Measurements from ENCODE around the gene KLHL40. TPM values are rescaled to one million over a fixed set of nuclear protein-coding genes. Genes with fewer than 3 reads are reported as not detected.

The KLHL40 gene
- total and polyA plus RNA-seq, 9 of the 15 experiments (the other 6 are each of a cell fraction or from before 2014, with no cell fraction given) = not detected

DNA sequence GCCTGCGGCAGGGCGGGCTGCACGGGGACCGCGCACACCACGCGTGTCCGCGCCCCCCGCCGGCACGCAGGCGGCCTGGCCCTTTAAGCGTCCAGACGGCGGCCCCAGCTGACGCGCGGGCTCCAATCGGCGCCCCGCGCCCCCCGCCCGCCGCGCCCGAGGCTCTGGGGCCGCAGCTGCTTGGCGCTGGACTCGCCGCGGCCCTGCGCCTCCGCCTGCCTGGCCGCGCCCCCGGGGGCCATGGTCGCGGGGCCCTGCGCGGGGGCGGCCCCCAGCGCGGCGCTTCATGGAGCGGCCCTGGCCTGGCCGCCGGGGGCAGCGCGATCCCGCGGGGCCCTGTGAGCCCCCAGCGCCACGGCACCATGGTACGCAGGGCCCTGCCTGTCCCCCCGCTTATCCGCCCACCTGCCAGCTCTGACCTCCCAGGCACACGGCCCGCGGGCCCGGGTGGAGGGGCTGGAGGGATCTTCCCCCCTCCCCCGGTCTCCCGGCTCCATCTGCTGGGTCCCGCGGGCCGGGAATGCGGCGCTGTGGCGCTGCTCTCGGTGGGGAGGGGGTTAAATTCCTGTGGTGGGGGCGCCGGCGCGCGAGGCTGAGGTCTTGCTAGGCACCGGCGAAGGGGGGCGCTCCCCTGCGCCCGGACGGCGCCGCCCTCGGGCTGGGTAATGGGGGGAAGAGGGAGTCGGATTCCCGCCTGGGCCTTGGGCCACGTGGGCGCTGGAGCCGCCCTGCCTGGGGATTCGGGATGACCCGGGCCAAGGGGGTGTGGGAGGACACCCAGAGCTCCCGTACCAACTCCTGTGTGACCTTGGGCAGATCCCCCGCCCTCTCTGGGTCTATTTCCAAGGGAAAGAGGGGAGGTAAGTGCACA is 30.8 kb upstream of the KLHL40 start (continued):
- TF ChIP-seq, protein P1, sequence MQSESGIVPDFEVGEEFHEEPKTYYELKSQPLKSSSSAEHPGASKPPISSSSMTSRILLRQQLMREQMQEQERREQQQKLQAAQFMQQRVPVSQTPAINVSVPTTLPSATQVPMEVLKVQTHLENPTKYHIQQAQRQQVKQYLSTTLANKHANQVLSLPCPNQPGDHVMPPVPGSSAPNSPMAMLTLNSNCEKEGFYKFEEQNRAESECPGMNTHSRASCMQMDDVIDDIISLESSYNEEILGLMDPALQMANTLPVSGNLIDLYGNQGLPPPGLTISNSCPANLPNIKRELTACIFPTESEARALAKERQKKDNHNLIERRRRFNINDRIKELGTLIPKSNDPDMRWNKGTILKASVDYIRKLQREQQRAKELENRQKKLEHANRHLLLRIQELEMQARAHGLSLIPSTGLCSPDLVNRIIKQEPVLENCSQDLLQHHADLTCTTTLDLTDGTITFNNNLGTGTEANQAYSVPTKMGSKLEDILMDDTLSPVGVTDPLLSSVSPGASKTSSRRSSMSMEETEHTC (IDR thresholded peaks at IDR 0.05) = no peak
- TF ChIP-seq GABPB1 (CRISPR knock-in tag; IDR thresholded peaks at IDR 0.05) = peak; percentile 50; the same call in 1 of the 2 replicates
- TF ChIP-seq STAT5B (CRISPR knock-in tag; IDR thresholded peaks at IDR 0.05) = no peak
- TF ChIP-seq SLC30A9 (CRISPR knock-in tag; IDR thresholded peaks at IDR 0.05) = no peak
- TF ChIP-seq ZNF274 (IDR thresholded peaks at IDR 0.05; ENCODE audit: borderline replicate concordance, low read depth, low read length) = no peak
- TF ChIP-seq, protein P2, sequence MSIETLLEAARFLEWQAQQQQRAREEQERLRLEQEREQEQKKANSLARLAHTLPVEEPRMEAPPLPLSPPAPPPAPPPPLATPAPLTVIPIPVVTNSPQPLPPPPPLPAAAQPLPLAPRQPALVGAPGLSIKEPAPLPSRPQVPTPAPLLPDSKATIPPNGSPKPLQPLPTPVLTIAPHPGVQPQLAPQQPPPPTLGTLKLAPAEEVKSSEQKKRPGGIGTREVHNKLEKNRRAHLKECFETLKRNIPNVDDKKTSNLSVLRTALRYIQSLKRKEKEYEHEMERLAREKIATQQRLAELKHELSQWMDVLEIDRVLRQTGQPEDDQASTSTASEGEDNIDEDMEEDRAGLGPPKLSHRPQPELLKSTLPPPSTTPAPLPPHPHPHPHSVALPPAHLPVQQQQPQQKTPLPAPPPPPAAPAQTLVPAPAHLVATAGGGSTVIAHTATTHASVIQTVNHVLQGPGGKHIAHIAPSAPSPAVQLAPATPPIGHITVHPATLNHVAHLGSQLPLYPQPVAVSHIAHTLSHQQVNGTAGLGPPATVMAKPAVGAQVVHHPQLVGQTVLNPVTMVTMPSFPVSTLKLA (conservative IDR thresholded peaks at IDR 0.05) = peak in 1 of 2 experiments; percentile 70; a peak in 3 of 4 replicates
- TF ChIP-seq CHD1 (IDR thresholded peaks at IDR 0.05; ENCODE audit: low read length) = no peak
- TF ChIP-seq CC2D1A (IDR thresholded peaks at IDR 0.05) = no peak
- TF ChIP-seq SIN3B (IDR thresholded peaks at IDR 0.05; ENCODE audit: low read depth) = 0 out of 2 replicates have a peak, but pooled peaks have one; percentile 28
- TF ChIP-seq, protein P3, sequence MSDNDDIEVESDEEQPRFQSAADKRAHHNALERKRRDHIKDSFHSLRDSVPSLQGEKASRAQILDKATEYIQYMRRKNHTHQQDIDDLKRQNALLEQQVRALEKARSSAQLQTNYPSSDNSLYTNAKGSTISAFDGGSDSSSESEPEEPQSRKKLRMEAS (CRISPR knock-in tag; IDR thresholded peaks at IDR 0.05) = peak; percentile 81
- no peak for TF ChIP-seq SRSF3 (IDR thresholded peaks at IDR 0.05; ENCODE audit: insufficient read depth, low read length)
- TF ChIP-seq TSC22D4 (tag; IDR thresholded peaks at IDR 0.05) = no peak
- 0 out of 2 replicates have a peak, but pooled peaks have one; percentile 14 for TF ChIP-seq ZKSCAN1 (IDR thresholded peaks at IDR 0.05; ENCODE audit: low read depth, low read length)
- TF ChIP-seq, protein P4, sequence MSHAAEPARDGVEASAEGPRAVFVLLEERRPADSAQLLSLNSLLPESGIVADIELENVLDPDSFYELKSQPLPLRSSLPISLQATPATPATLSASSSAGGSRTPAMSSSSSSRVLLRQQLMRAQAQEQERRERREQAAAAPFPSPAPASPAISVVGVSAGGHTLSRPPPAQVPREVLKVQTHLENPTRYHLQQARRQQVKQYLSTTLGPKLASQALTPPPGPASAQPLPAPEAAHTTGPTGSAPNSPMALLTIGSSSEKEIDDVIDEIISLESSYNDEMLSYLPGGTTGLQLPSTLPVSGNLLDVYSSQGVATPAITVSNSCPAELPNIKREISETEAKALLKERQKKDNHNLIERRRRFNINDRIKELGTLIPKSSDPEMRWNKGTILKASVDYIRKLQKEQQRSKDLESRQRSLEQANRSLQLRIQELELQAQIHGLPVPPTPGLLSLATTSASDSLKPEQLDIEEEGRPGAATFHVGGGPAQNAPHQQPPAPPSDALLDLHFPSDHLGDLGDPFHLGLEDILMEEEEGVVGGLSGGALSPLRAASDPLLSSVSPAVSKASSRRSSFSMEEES (CRISPR knock-in tag; IDR thresholded peaks at IDR 0.05) = no peak
- TF ChIP-seq, protein P5, sequence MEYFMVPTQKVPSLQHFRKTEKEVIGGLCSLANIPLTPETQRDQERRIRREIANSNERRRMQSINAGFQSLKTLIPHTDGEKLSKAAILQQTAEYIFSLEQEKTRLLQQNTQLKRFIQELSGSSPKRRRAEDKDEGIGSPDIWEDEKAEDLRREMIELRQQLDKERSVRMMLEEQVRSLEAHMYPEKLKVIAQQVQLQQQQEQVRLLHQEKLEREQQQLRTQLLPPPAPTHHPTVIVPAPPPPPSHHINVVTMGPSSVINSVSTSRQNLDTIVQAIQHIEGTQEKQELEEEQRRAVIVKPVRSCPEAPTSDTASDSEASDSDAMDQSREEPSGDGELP (CRISPR knock-in tag; IDR thresholded peaks at IDR 0.05; ENCODE audit: borderline replicate concordance) = peak; percentile 24
- TF ChIP-seq, protein P6, sequence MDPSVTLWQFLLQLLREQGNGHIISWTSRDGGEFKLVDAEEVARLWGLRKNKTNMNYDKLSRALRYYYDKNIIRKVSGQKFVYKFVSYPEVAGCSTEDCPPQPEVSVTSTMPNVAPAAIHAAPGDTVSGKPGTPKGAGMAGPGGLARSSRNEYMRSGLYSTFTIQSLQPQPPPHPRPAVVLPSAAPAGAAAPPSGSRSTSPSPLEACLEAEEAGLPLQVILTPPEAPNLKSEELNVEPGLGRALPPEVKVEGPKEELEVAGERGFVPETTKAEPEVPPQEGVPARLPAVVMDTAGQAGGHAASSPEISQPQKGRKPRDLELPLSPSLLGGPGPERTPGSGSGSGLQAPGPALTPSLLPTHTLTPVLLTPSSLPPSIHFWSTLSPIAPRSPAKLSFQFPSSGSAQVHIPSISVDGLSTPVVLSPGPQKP (CRISPR knock-in tag; IDR thresholded peaks at IDR 0.05) = no peak
- TF ChIP-seq ELF4 (CRISPR knock-in tag; IDR thresholded peaks at IDR 0.05) = no peak
- TF ChIP-seq PHB2 (IDR thresholded peaks at IDR 0.05; ENCODE audit: low read depth) = no peak
- TF ChIP-seq ZNF717 (CRISPR knock-in tag; IDR thresholded peaks at IDR 0.05) = no peak
- TF ChIP-seq PCBP1 (IDR thresholded peaks at IDR 0.05; ENCODE audit: low read depth, low read length, poor library complexity, severe bottlenecking) = peak; percentile 93
- TF ChIP-seq SMARCE1 (IDR thresholded peaks at IDR 0.05) = 0 out of 2 replicates have a peak, but pooled peaks have one; percentile 12
